BE2C (cell line): ENCODE measurements around the gene PSMA5.

Experiments
- DNase-seq: peaks from one replicate; pipeline ENCODE4 v3.0.0-alpha.2; 2020
- H3K27me3 ChIP-seq: fragments of 250-450 bp; sonication (Bioruptor Pico); 2 replicates; pipeline ENCODE4 v1.5.1; 2020; ENCODE audit warnings: mild to moderate bottlenecking
- H3K36me3 ChIP-seq: fragments of 250-450 bp; sonication (Bioruptor Pico); 2 replicates; pipeline ENCODE4 v1.5.1; 2020; ENCODE audit warnings: mild to moderate bottlenecking
- H3K4me1 ChIP-seq: fragments of 250-450 bp; sonication (Bioruptor Pico); 2 replicates; pipeline ENCODE4 v1.5.1; 2020
- H3K4me3 ChIP-seq: 2 replicates; pipeline ENCODE4 v1.5.1; 2011; ENCODE audit warnings: low read depth, low read length
- H3K9me3 ChIP-seq: fragments of 250-450 bp; sonication (Bioruptor Pico); 2 replicates; pipeline ENCODE4 v1.5.1; 2020
- CTCF ChIP-seq: IDR thresholded peaks from 2 replicates; pipeline ENCODE4 v1.5.1; 2012; ENCODE audit warnings: mild to moderate bottlenecking, low read depth, low read length

PSMA5 gene

GRCh38 chr1:109394591-109395281, 31.5 kb downstream of the PSMA5 start:
- Histone ChIP-seq H3K4me1 (peaks cover 3% of the 10 kb centered on the region; the same call in 1 of the 2 replicates), H3K36me3 (no peaks in the 10 kb centered on the region)
- DNase-seq = no peak

GRCh38 chr1:109393617-109394233, 32.5 kb downstream of the PSMA5 start:
- H3K27me3 ChIP-seq = no peaks in the 10 kb centered on the region; the same call in 1 of the 2 replicates
- DNase-seq = no peak

More at GRCh38 chr1:109394591-109395281, 31.5 kb downstream of the PSMA5 start:
- H3K9me3 ChIP-seq = no peaks in the 10 kb centered on the region
- H3K27me3 ChIP-seq = no peaks in the 10 kb centered on the region; the same call in 1 of the 2 replicates
- no peak overlapping the region for H3K4me3 ChIP-seq
- no peak for TF ChIP-seq CTCF

GRCh38 chr1:109392788-109393616, 33.2 kb downstream of the PSMA5 start:
- Histone ChIP-seq H3K4me1 (peaks cover 3% of the 10 kb centered on the region; the same call in 1 of the 2 replicates), H3K9me3 (no peaks in the 10 kb centered on the region), H3K27me3 (no peaks in the 10 kb centered on the region; the same call in 1 of the 2 replicates), H3K36me3 (no peaks in the 10 kb centered on the region), H3K4me3 (no peak overlapping the region)
- TF ChIP-seq CTCF = no peak
- DNase-seq = peak; percentile 16

More at GRCh38 chr1:109393617-109394233, 32.5 kb downstream of the PSMA5 start:
- Histone ChIP-seq H3K9me3 (no peaks in the 10 kb centered on the region), H3K4me3 (no peak overlapping the region), H3K36me3 (no peaks in the 10 kb centered on the region), H3K4me1 (peaks cover 3% of the 10 kb centered on the region; the same call in 1 of the 2 replicates)
- no peak for TF ChIP-seq CTCF

- no peaks in the 10 kb centered on the region for H3K36me3 ChIP-seq
- DNase-seq = no peak
- no peak for TF ChIP-seq CTCF
- H3K4me1 ChIP-seq = peaks cover 3% of the 10 kb centered on the region; the same call in 1 of the 2 replicates
- no peaks in the 10 kb centered on the region for H3K27me3 ChIP-seq
- H3K4me3 ChIP-seq = no peak overlapping the region
- no peaks in the 10 kb centered on the region for H3K9me3 ChIP-seq
Observed at GRCh38 chr1:109392037-109392787, 34.0 kb downstream of the PSMA5 start.

- TF ChIP-seq CTCF = no peak
- Histone ChIP-seq H3K27me3 (no peaks in the 10 kb centered on the region), H3K36me3 (no peaks in the 10 kb centered on the region), H3K4me1 (peaks cover 3% of the 10 kb centered on the region; the same call in 1 of the 2 replicates), H3K4me3 (no peak overlapping the region), H3K9me3 (no peaks in the 10 kb centered on the region)
- DNase-seq = no peak
Observed at GRCh38 chr1:109391626-109392025, 34.6 kb downstream of the PSMA5 start.
